Right renal cortex interstitium (tissue), 3 donors: ENCODE results near the gene CNTNAP1. TPM values are rescaled to one million over a fixed set of nuclear protein-coding genes. Genes with fewer than 3 reads are reported as not detected.
"Not testable (repeated sequence)": the region's sequence is repeated elsewhere in the genome, so short reads cannot be mapped to it uniquely, and the experiment has no call there.

Experiments used
- DNase-seq, 3 donors: peaks; one replicate each; pipeline ENCODE4 v3.0.0-alpha.2; 2013; ENCODE audit warnings: low read depth in 3 of 3, low spot score in 2 of 3
- polyA plus RNA-seq, 3 donors: library from polyadenylated mRNA; unstranded; fragments of 120-200 nt; gene quantifications; one replicate each; pipeline ENCODE4 v1.2.1, GENCODE V29; 2013; ENCODE audit not compliant: insufficient read length in 3 of 3

Gene CNTNAP1
- 1 to 10 TPM; 6.4 to 7.1 (median 7.0) TPM for polyA plus RNA-seq

GRCh38 chr17:42681976-42682721 is at the start of gene CNTNAP1:
Gene CNTNAP1, plus strand, starts transcription at chr17:42682531. Its CDS starts 299 bp downstream, at chr17:42682830.
- DNase-seq = no peak

- no peak for DNase-seq
Observed at GRCh38 chr17:42632949-42633444, 49.3 kb upstream of the CNTNAP1 start.

GRCh38 chr17:42639525-42640113 is 42.7 kb upstream of the CNTNAP1 start:
- DNase-seq = no peak

GRCh38 chr17:42640121-42640520 is 42.2 kb upstream of the CNTNAP1 start:
- DNase-seq = no peak

- DNase-seq = no peak
Observed at GRCh38 chr17:42642336-42642735, 40.0 kb upstream of the CNTNAP1 start.

GRCh38 chr17:42647778-42648177 is 34.6 kb upstream of the CNTNAP1 start:
- no peak for DNase-seq

GRCh38 chr17:42651392-42651791 is 30.9 kb upstream of the CNTNAP1 start:
- DNase-seq = no peak

GRCh38 chr17:42653179-42654124 is 28.9 kb upstream of the CNTNAP1 start:
- DNase-seq = peak in 1 of 3 donors; percentile 31

- DNase-seq = no peak
Observed at GRCh38 chr17:42655528-42655927, 26.8 kb upstream of the CNTNAP1 start.

- DNase-seq = no peak
Observed at GRCh38 chr17:42657824-42658588, 24.3 kb upstream of the CNTNAP1 start.

- no peak for DNase-seq
Observed at GRCh38 chr17:42659079-42659931, 23.0 kb upstream of the CNTNAP1 start, which contains the start of gene TUBG2. Gene TUBG2, plus strand, starts transcription at chr17:42659284. Its CDS starts 220 bp downstream, at chr17:42659504.

GRCh38 chr17:42659932-42660274 is 22.4 kb upstream of the CNTNAP1 start:
- DNase-seq = not testable (repeated sequence)

GRCh38 chr17:42660692-42661345 is 21.5 kb upstream of the CNTNAP1 start:
- DNase-seq = no peak

GRCh38 chr17:42665581-42666001 is 16.7 kb upstream of the CNTNAP1 start:
- DNase-seq = no peak

- DNase-seq = not testable (repeated sequence)
Observed at GRCh38 chr17:42666126-42666525, 16.2 kb upstream of the CNTNAP1 start.

GRCh38 chr17:42667088-42667951 is 15.0 kb upstream of the CNTNAP1 start:
- no peak for DNase-seq

- no peak for DNase-seq
Observed at GRCh38 chr17:42669705-42669976, 12.7 kb upstream of the CNTNAP1 start.
